Psoas muscle (tissue), 8 donors: ENCODE data around the gene TRAPPC1. TPM values are rescaled to one million over a fixed set of nuclear protein-coding genes. Genes with fewer than 3 reads are reported as not detected.

Source experiments
- ATAC-seq, 4 donors: fragments of 200-7000 bp; cut with Tn5 transposase; one replicate each; pipeline ENCODE4 v1.9.1; 2020; ENCODE audit warnings: moderate library complexity in 3 of 4, mild to moderate bottlenecking in 2 of 4
- DNase-seq, 2 donors: peaks; one replicate each; pipeline ENCODE4 v3.0.0-alpha.2; 2020
- H3K27ac ChIP-seq: fragments of 200-600 bp; one replicate; pipeline ENCODE4 v1.8.0; 2022
- H3K27me3 ChIP-seq, 3 donors: fragments of 200-600 bp in 1 of 3; one replicate each; pipeline versions ENCODE4 v1.6.1 to v1.8.0; 2013 to 2022; ENCODE audit warnings: low read length in 2 of 3, mild to moderate bottlenecking in 2 of 3, moderate library complexity in 1 of 3; ENCODE audit not compliant: insufficient read depth in 3 of 3
- H3K36me3 ChIP-seq, 2 donors: fragments of 200-600 bp in 1 of 2; one replicate each; pipeline versions ENCODE4 v1.6.1 to v1.8.0; 2013 to 2022; ENCODE audit warnings: low read depth in 1 of 2, mild to moderate bottlenecking in 1 of 2, moderate library complexity in 1 of 2; ENCODE audit not compliant: insufficient read depth in 1 of 2
- H3K4me1 ChIP-seq: fragments of 200-600 bp; one replicate; pipeline ENCODE4 v1.8.0; 2022
- H3K4me3 ChIP-seq: fragments of 200-600 bp; one replicate; pipeline ENCODE4 v1.8.0; 2022; ENCODE audit warnings: mild to moderate bottlenecking
- H3K9me3 ChIP-seq: fragments of 200-600 bp; one replicate; pipeline ENCODE4 v1.8.0; 2022
- CTCF ChIP-seq: fragments of 200-600 bp; IDR thresholded peaks from one replicate; pipeline ENCODE4 v1.8.0; 2022; ENCODE audit warnings: antibody characterized with exemption
- WGBS, 3 donors: extraction: QIAGEN DNeasy Blood & Tissue Kit; methylation state at CpG; one replicate each; pipeline versions ENCODE4 v1.1.6 to v1.1.7; 2013; 5-methylcytosine and 5-hydroxymethylcytosine counted together
- intact Hi-C, 2 donors: fragments of 100-400 bp; cut with DNase I; formaldehyde crosslinking; loops; one replicate each; pipeline versions ENCODE4 v1.11.0 to v1.14.2; 2022
- polyA plus RNA-seq, 3 donors: library from polyadenylated mRNA; stranded (reverse); fragments of 200-250 nt; gene quantifications; one replicate each; pipeline ENCODE4 v1.2.3, GENCODE V29; 2013
- total RNA-seq, 4 donors: library from RNA; stranded (reverse); fragmentation: NEBNext Ultra II Directional in 2 of 4; extraction: Animal tissue kit (Norgen Biotek cat#: 25700) in 2 of 4; gene quantifications; one replicate each; pipeline versions ENCODE4 v1.2.1 to v1.2.4, GENCODE V29; 2021 to 2023
- donor health status: healthy with polysubstance abuse.
- donor health status: DM: no; HTN: no; CAD: no; lungs with moderate emphysema.
- donor health status: Bipolar disorder and iron deficiency.
- donor health status: healthy.
- donor health status: DM: yes; HTN: yes; CAD: no.
- donor health status: DM: no; HTN: no; CAD: no.
- donor health status: DM: no; HTN: no; CAD: no.
- donor health status: DM: yes; HTN: yes; CAD: no.

Gene TRAPPC1
- total and polyA plus RNA-seq, 7 donors = 47.7 to 84.9 (median 76.1) TPM

GRCh38 chr17:7903154-7904103 lies 28.3 kb downstream of the TRAPPC1 start:
- WGBS, 3 donors = 70 to 77% (median 76%) methylated on average over 22 of the region's 22 CpGs
- Histone ChIP-seq H3K27me3 (no peaks in the 10 kb centered on the region), H3K27ac (no peak overlapping the region), H3K4me3 (no peak overlapping the region), H3K9me3 (no peaks in the 10 kb centered on the region), H3K36me3 (peaks cover 0 to 70% of the 10 kb centered on the region in 2 donors), H3K4me1 (no peaks in the 10 kb centered on the region)
- DNase-seq (no peak), ATAC-seq (no peak)
- intact Hi-C loops = no loop called here
- no peak for TF ChIP-seq CTCF

GRCh38 chr17:7897773-7898172 lies 34.0 kb downstream of the TRAPPC1 start:
- WGBS, 3 donors = 35 to 44% (median 43%) methylated on average over 6 of the region's 6 CpGs
- intact Hi-C loops = loop anchor here (1.0 to 5.0 kb wide), 3 partner anchors 35 to 75 kb away; no protein-coding TSS in a partner anchor
- ATAC-seq = peak; percentile 68 to 80 (median 76)
- peak; percentile 50 for TF ChIP-seq CTCF
- Histone ChIP-seq H3K27ac (no peak overlapping the region), H3K9me3 (no peaks in the 10 kb centered on the region), H3K4me1 (peaks cover 2% of the 10 kb centered on the region), H3K4me3 (no peak overlapping the region), H3K27me3 (no peaks in the 10 kb centered on the region), H3K36me3 (peaks cover 0 to 51% of the 10 kb centered on the region in 2 donors)
- no peak for DNase-seq

GRCh38 chr17:7897090-7897489 lies 34.7 kb downstream of the TRAPPC1 start:
- Histone ChIP-seq H3K27ac (no peak overlapping the region), H3K36me3 (peaks cover 0 to 46% of the 10 kb centered on the region in 2 donors), H3K9me3 (no peaks in the 10 kb centered on the region), H3K4me1 (peaks cover 2% of the 10 kb centered on the region), H3K27me3 (no peaks in the 10 kb centered on the region), H3K4me3 (no peak overlapping the region)
- DNase-seq (no peak), ATAC-seq (no peak)
- TF ChIP-seq CTCF = no peak
- intact Hi-C loops = loop anchor here (1.0 to 5.0 kb wide), 3 partner anchors 35 to 75 kb away; no protein-coding TSS in a partner anchor
- 86 to 88% (median 87%) methylated on average over 13 of the region's 13 CpGs for WGBS, 3 donors

GRCh38 chr17:7894866-7895265 lies 36.9 kb downstream of the TRAPPC1 start:
- Histone ChIP-seq H3K27ac (no peak overlapping the region), H3K36me3 (peaks cover 0 to 42% of the 10 kb centered on the region in 2 donors), H3K27me3 (no peaks in the 10 kb centered on the region), H3K9me3 (no peaks in the 10 kb centered on the region), H3K4me3 (no peak overlapping the region), H3K4me1 (peaks cover 6% of the 10 kb centered on the region)
- intact Hi-C loops = loop anchor here (5.0 kb wide), 2 partner anchors 33 to 73 kb away; no protein-coding TSS in a partner anchor
- DNase-seq (no peak), ATAC-seq (no peak)
- WGBS, 3 donors = 91 to 93% (median 92%) methylated on average over 8 of the region's 8 CpGs
- no peak for TF ChIP-seq CTCF
